Upper lobe of right lung (tissue), 1 donor: ENCODE data around the gene BSN. TPM values are rescaled to one million over a fixed set of nuclear protein-coding genes. Genes with fewer than 3 reads are reported as not detected.

Source experiments
- ATAC-seq: fragments of 200-7000 bp; cut with Tn5 transposase; one replicate; pipeline ENCODE4 v1.9.1; 2020; ENCODE audit warnings: mild to moderate bottlenecking, moderate library complexity
- DNase-seq: peaks from one replicate; pipeline ENCODE4 v3.0.0-alpha.2; 2020
- H3K27ac ChIP-seq: fragments of 200-600 bp; one replicate; pipeline ENCODE4 v1.8.0; 2022
- H3K27me3 ChIP-seq: fragments of 200-600 bp; one replicate; pipeline ENCODE4 v1.8.0; 2022; ENCODE audit warnings: mild to moderate bottlenecking
- H3K36me3 ChIP-seq: fragments of 200-600 bp; one replicate; pipeline ENCODE4 v1.8.0; 2022
- H3K4me1 ChIP-seq: fragments of 200-600 bp; one replicate; pipeline ENCODE4 v1.8.0; 2022
- H3K4me3 ChIP-seq: fragments of 200-600 bp; one replicate; pipeline ENCODE4 v1.8.0; 2022; ENCODE audit warnings: mild to moderate bottlenecking
- H3K9me3 ChIP-seq: fragments of 200-600 bp; one replicate; pipeline ENCODE4 v1.8.0; 2022
- intact Hi-C: fragments of 100-400 bp; cut with DNase I; formaldehyde crosslinking; loops from one replicate; pipeline ENCODE4 v1.11.0; 2022
- total RNA-seq: library from RNA; stranded (reverse); fragmentation: NEBNext Ultra II Directional; extraction: Animal tissue kit (Norgen Biotek cat#: 25700); gene quantifications from one replicate; pipeline ENCODE4 v1.2.1, GENCODE V29; 2021
- TF ChIP-seq, protein P1 (sequence below): fragments of 200-600 bp; IDR thresholded peaks from one replicate; pipeline ENCODE4 v1.8.0; 2022; ENCODE audit warnings: antibody characterized with exemption
- donor health status: DM: no; HTN: yes; CAD: no; lungs with severe emphysema.

BSN gene
- total RNA-seq, 1 donor from 2014 or later, result 0.43 TPM

DNA sequence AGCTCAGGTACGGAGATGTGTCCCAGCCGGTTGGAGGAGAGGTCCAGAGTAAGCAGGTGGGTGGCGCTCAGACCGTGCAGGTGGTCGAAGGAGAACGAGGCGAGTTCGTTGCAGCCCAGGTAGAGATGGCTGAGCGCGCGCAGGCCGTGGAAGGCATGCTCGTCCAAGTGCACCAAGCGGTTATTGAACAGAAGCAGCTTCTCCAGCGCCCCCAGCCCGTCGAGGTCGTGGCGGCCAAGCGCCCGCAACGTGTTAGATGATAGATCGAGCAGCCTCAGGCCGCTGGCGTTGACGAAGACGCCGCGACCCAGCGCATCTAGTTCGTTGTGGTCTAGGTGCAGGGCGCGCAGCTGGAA, 164.6 kb downstream of the BSN start:
- DNase-seq (peak; percentile 74), ATAC-seq (no peak)
- Histone ChIP-seq H3K36me3 (peaks cover 25% of the 10 kb centered on the region), H3K4me1 (peaks cover 22% of the 10 kb centered on the region), H3K27ac (no peak overlapping the region), H3K27me3 (no peaks in the 10 kb centered on the region), H3K9me3 (no peaks in the 10 kb centered on the region), H3K4me3 (peak overlapping the region; percentile 65)
- intact Hi-C loops, result no loop called here
- TF ChIP-seq, protein P1, sequence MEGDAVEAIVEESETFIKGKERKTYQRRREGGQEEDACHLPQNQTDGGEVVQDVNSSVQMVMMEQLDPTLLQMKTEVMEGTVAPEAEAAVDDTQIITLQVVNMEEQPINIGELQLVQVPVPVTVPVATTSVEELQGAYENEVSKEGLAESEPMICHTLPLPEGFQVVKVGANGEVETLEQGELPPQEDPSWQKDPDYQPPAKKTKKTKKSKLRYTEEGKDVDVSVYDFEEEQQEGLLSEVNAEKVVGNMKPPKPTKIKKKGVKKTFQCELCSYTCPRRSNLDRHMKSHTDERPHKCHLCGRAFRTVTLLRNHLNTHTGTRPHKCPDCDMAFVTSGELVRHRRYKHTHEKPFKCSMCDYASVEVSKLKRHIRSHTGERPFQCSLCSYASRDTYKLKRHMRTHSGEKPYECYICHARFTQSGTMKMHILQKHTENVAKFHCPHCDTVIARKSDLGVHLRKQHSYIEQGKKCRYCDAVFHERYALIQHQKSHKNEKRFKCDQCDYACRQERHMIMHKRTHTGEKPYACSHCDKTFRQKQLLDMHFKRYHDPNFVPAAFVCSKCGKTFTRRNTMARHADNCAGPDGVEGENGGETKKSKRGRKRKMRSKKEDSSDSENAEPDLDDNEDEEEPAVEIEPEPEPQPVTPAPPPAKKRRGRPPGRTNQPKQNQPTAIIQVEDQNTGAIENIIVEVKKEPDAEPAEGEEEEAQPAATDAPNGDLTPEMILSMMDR, result no peak

DNA sequence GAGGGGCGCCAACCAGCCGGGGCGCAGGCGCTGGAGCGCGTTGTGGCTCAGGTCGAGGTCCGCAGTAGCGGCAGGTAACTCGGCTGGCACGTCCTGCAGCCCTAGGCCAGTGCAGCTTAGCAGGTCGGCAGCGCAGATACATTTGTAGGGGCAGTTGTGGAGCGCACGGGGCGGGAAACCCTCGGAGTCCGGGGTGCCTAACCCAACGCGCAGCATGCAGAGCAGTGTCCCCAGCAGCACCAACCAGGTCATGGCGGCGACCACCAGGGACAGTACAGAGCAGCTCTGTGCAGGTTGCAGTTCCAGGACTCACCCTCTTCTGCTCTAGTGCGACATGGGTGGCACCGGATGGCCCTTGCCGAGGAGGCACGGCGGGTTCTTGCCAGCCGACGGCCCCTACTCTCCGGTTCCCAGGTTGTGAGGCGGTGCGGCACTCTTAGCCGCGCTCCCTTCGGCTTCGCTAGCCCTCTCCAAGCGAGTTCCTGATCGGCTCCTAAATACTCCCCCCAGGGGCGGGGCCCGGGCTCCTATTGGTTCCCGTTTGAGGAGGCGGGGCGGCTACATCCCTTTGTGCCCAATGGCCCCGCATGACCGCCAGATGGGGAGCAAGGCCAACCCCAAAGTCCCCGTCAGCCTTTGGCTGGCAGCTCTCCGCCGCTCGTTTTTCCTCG, 165.1 kb downstream of the BSN start, which contains the start of gene AMIGO3:
Gene AMIGO3, minus strand, starts transcription at position 471 of the 671 bp plus-strand sequence. Its CDS starts 219 bp downstream, at position 252.
- DNase-seq (peak; percentile 98), ATAC-seq (peak; percentile 79)
- intact Hi-C loops, result no loop called here
- H3K27me3 ChIP-seq, result no peaks in the 10 kb centered on the region
- TF ChIP-seq, protein P1, result peak; percentile 61
- no peak within 1 kb of the TSS for H3K27ac ChIP-seq
- no peaks in the 10 kb centered on the region for H3K9me3 ChIP-seq
- H3K4me1 ChIP-seq, result peaks cover 23% of the 10 kb centered on the region
- peak within 1 kb of the TSS; percentile 65 for H3K4me3 ChIP-seq
- peaks cover 25% of the 10 kb centered on the region for H3K36me3 ChIP-seq

Other genes with a start within 250 kb of the BSN start
- gene USP4, start 214.4 kb upstream of the BSN start, total RNA-seq, result 69.6 TPM
- 415 TPM for gene GPX1, start 196.1 kb upstream of the BSN start, total RNA-seq
- gene RHOA, start 142.5 kb upstream of the BSN start, total RNA-seq, result 543 TPM
- 38.1 TPM for gene TCTA, start 142.1 kb upstream of the BSN start, total RNA-seq
- 9.0 TPM for gene AMT, start 132.0 kb upstream of the BSN start, total RNA-seq
- 23.1 TPM for gene NICN1, start 125.2 kb upstream of the BSN start, total RNA-seq
- gene DAG1, start 84.2 kb upstream of the BSN start, total RNA-seq, result 88.2 TPM
- 88.5 TPM for gene APEH, start 119.9 kb downstream of the BSN start, total RNA-seq
- gene MST1, start 135.0 kb downstream of the BSN start, total RNA-seq, result 23.7 TPM
- 41.4 TPM for gene RNF123, start 135.1 kb downstream of the BSN start, total RNA-seq
- gene AMIGO3, start 165.2 kb downstream of the BSN start, total RNA-seq, result 0.26 TPM
- gene GMPPB, start 169.5 kb downstream of the BSN start, total RNA-seq, result 34.8 TPM
- 39.5 TPM for gene IP6K1, start 232.1 kb downstream of the BSN start, total RNA-seq
- gene CDHR4, start 245.4 kb downstream of the BSN start, total RNA-seq, result not detected
- gene INKA1, start 248.8 kb downstream of the BSN start, total RNA-seq, result 6.6 TPM